Parathyroid adenoma (tissue), 2 donors: Measurements from ENCODE around the gene KRTAP5-3.

Experiments used
- H2AFZ ChIP-seq: fragments of 300-600 bp; sonication (generic); one replicate; pipeline ENCODE4 v1.7.0; 2017; ENCODE audit warnings: antibody characterized with exemption, mild to moderate bottlenecking
- H3K27ac ChIP-seq: fragments of 300-600 bp; sonication (generic); one replicate; pipeline ENCODE4 v1.7.0; 2017
- H3K27me3 ChIP-seq: fragments of 300-600 bp; sonication (generic); one replicate; pipeline ENCODE4 v1.7.0; 2017; ENCODE audit warnings: low read length; ENCODE audit not compliant: control insufficient read depth, insufficient read depth
- H3K36me3 ChIP-seq: fragments of 300-600 bp; sonication (generic); one replicate; pipeline ENCODE4 v1.7.0; 2017; ENCODE audit warnings: low read length; ENCODE audit not compliant: control insufficient read depth, insufficient read depth
- H3K4me1 ChIP-seq: fragments of 300-600 bp; sonication (generic); one replicate; pipeline ENCODE4 v1.7.0; 2017; ENCODE audit warnings: control low read depth
- H3K4me2 ChIP-seq: fragments of 300-600 bp; sonication (generic); one replicate; pipeline ENCODE4 v1.7.0; 2017; ENCODE audit warnings: low read length
- H3K4me3 ChIP-seq: fragments of 300-600 bp; sonication (generic); one replicate; pipeline ENCODE4 v1.7.0; 2017; ENCODE audit warnings: low read depth, low read length
- H3K79me2 ChIP-seq: fragments of 300-600 bp; sonication (generic); one replicate; pipeline ENCODE4 v1.7.0; 2017; ENCODE audit warnings: control low read depth
- H3K9ac ChIP-seq: fragments of 300-600 bp; sonication (generic); one replicate; pipeline ENCODE4 v1.7.0; 2017; ENCODE audit warnings: mild to moderate bottlenecking
- H3K9me3 ChIP-seq: fragments of 300-600 bp; sonication (generic); one replicate; pipeline ENCODE4 v1.7.0; 2017; ENCODE audit warnings: low read length; ENCODE audit not compliant: control insufficient read depth
- TF ChIP-seq, protein P1 (sequence below): fragments of 300-600 bp; sonication (generic); IDR thresholded peaks from one replicate; pipeline ENCODE4 v1.7.0; 2017; ENCODE audit warnings: antibody characterized with exemption, mild to moderate bottlenecking
- donor health status: primary hyperparathyroidism.

The KRTAP5-3 gene

GRCh38 chr11:1639666-1640065 is 31.4 kb upstream of the KRTAP5-3 start:
- Histone ChIP-seq H3K9ac (no peak overlapping the region), H3K4me3 (no peak overlapping the region), H3K27me3 (no peaks in the 10 kb centered on the region), H3K27ac (no peak overlapping the region), H3K79me2 (no peaks in the 10 kb centered on the region), H3K4me1 (peaks cover 4% of the 10 kb centered on the region), H3K9me3 (no peaks in the 10 kb centered on the region), H2AFZ (no peak overlapping the region), H3K36me3 (no peaks in the 10 kb centered on the region), H3K4me2 (no peak overlapping the region)
- TF ChIP-seq, protein P1, sequence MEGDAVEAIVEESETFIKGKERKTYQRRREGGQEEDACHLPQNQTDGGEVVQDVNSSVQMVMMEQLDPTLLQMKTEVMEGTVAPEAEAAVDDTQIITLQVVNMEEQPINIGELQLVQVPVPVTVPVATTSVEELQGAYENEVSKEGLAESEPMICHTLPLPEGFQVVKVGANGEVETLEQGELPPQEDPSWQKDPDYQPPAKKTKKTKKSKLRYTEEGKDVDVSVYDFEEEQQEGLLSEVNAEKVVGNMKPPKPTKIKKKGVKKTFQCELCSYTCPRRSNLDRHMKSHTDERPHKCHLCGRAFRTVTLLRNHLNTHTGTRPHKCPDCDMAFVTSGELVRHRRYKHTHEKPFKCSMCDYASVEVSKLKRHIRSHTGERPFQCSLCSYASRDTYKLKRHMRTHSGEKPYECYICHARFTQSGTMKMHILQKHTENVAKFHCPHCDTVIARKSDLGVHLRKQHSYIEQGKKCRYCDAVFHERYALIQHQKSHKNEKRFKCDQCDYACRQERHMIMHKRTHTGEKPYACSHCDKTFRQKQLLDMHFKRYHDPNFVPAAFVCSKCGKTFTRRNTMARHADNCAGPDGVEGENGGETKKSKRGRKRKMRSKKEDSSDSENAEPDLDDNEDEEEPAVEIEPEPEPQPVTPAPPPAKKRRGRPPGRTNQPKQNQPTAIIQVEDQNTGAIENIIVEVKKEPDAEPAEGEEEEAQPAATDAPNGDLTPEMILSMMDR, result no peak

DNA sequence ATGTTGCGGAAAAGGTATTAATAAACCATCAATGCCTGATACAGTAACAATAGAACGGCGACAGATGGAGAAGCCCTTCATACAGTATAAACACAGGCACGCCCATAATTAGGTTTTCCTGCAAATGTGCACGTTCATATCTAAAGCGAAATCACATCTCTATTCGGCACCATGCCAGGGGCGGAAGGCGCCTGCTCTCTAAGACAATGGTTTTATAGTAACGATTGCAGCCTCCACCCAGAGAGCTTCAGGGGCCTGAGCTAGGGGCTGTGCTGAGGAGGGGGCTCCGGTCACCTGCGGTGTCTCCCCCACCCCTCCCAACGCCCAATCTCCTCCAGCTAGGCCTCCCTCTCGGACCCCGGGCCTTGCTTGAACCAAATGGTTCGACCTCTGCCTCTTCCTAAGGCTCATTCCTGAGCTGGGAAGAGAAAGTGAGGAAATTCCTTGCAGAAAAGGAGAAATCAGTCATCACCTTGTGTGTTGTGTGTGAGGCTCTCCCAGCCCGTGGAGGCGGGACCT is 30.9 kb upstream of the KRTAP5-3 start:
- Histone ChIP-seq H3K36me3 (no peaks in the 10 kb centered on the region), H3K4me3 (no peak overlapping the region), H2AFZ (no peak overlapping the region), H3K9me3 (no peaks in the 10 kb centered on the region), H3K79me2 (no peaks in the 10 kb centered on the region), H3K27me3 (no peaks in the 10 kb centered on the region), H3K27ac (no peak overlapping the region), H3K9ac (no peak overlapping the region), H3K4me1 (peaks cover 4% of the 10 kb centered on the region), H3K4me2 (no peak overlapping the region)
- TF ChIP-seq, protein P1, result no peak

DNA sequence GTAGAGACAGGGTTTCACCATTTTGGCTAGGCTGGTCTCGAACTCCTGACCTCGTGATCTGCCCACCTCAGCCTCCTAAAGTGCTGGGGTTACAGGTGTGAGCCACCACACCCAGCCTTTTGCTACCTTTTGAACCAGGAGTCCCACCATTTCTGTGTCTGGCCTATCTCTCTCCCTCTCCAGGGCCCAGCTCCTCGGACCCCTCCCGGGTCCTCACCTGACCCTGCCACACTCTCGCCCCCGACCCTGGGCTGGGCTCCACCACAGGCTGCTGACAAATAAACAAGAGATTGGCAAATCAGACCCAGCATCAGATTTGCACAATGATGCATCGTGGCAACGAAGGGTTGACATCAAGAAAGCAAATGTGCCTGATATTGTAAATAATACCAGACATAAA is 30.1 kb upstream of the KRTAP5-3 start:
- Histone ChIP-seq H3K4me2 (no peak overlapping the region), H3K9ac (no peak overlapping the region), H3K36me3 (no peaks in the 10 kb centered on the region), H3K9me3 (no peaks in the 10 kb centered on the region), H2AFZ (no peak overlapping the region), H3K79me2 (no peaks in the 10 kb centered on the region), H3K27me3 (no peaks in the 10 kb centered on the region), H3K27ac (no peak overlapping the region), H3K4me3 (no peak overlapping the region), H3K4me1 (peaks cover 4% of the 10 kb centered on the region)
- TF ChIP-seq, protein P1, result no peak

DNA sequence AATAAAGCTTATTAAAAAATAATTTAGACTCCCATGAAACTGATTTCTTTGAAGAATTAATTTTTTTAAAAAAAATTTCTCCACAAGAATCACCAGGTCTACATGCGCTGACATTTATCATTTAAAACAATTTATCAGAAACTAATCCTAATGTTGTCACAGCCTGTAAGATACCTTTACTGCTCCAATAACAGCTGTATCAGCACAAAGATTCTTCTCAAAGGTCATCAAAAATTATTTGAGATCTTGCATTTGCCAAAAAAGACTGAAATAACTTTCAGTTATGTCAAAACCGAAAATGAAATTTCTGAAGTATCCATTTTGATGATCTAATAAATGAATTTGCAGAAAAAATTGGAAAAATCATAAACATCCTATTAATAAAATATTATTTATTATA is 29.4 kb upstream of the KRTAP5-3 start:
- no peak overlapping the region for H3K27ac ChIP-seq
- H3K4me1 ChIP-seq, result peaks cover 4% of the 10 kb centered on the region
- no peaks in the 10 kb centered on the region for H3K36me3 ChIP-seq
- H3K27me3 ChIP-seq, result no peaks in the 10 kb centered on the region
- TF ChIP-seq, protein P1, result no peak
- H3K4me3 ChIP-seq, result no peak overlapping the region
- H3K79me2 ChIP-seq, result no peaks in the 10 kb centered on the region
- H3K4me2 ChIP-seq, result no peak overlapping the region
- no peak overlapping the region for H2AFZ ChIP-seq
- H3K9ac ChIP-seq, result no peak overlapping the region
- H3K9me3 ChIP-seq, result no peaks in the 10 kb centered on the region

DNA sequence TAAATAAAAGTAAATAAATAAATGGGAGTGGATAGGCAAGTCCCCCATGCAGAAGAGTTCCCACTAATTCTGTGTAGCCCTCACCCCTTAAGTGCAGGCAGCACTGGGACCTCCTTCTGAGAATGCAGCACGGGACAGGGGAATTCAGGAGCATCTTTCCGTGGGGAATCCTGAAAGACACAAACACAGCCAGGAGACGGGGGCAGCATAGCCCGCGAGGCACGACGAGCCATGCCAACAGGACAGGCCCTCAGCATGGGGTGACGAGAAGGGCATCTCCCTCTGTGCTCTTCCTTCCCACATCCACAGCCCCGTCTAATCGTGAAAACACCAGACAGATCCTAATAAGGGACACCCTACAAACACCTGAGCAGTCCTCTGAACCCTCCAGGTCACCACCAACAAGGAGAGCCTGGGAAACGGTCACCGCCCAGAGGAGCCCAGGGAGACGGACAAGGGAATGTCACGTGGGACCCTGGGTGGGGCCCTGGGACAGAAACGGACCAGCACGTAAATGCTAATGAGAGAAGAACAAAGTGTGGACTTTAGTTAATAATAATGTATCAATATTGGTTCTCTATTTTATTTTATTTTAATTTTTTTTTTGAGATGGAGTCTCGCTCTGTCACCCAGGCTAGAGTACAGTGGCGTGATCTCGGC is 28.2 kb upstream of the KRTAP5-3 start:
- Histone ChIP-seq H3K27me3 (no peaks in the 10 kb centered on the region), H3K79me2 (no peaks in the 10 kb centered on the region)
- TF ChIP-seq, protein P1, result no peak

More for the DNA sequence above, 28.2 kb upstream of the KRTAP5-3 start:
- H3K4me2 ChIP-seq, result no peak overlapping the region
- H3K9me3 ChIP-seq, result no peaks in the 10 kb centered on the region
- no peak overlapping the region for H2AFZ ChIP-seq
- no peak overlapping the region for H3K9ac ChIP-seq
- H3K27ac ChIP-seq, result no peak overlapping the region
- no peaks in the 10 kb centered on the region for H3K36me3 ChIP-seq
- H3K4me3 ChIP-seq, result no peak overlapping the region
- peaks cover 4% of the 10 kb centered on the region for H3K4me1 ChIP-seq
